Skin epidermis (tissue), 12 donors: ENCODE measurements around the gene ANKRD49.

Experiments used
- H3K27ac ChIP-seq, 21 experiments: fragments of 200-600 bp; sonication (generic) in 11 of 21; one replicate each; pipeline ENCODE4 v1.5.0; 2020; ENCODE audit warnings: mild to moderate bottlenecking in 3 of 21, inconsistent platforms in 2 of 21, moderate library complexity in 2 of 21
- H3K4me3 ChIP-seq, 7 experiments: fragments of 200-600 bp; sonication (generic) in 2 of 7; one replicate each; pipeline ENCODE4 v1.5.0; 2020; ENCODE audit warnings: inconsistent platforms in 2 of 7, mild to moderate bottlenecking in 2 of 7, moderate library complexity in 1 of 7

Gene ANKRD49

GRCh38 chr11:94537031-94537600 lies 43.3 kb downstream of the ANKRD49 start:
- H3K4me3 ChIP-seq: no peak overlapping the region
- no peak overlapping the region for H3K27ac ChIP-seq

- no peak overlapping the region for H3K4me3 ChIP-seq
- no peak overlapping the region for H3K27ac ChIP-seq
These were observed 45.6 kb downstream of the ANKRD49 start for GRCh38 chr11:94539420-94539819.

- peak within 1 kb of the TSS; percentile 84 to 98 (median 94) for H3K27ac ChIP-seq
- H3K4me3 ChIP-seq: peak within 1 kb of the TSS; percentile 55 to 80 (median 71)
These were observed 50.2 kb downstream of the ANKRD49 start, which contains the start of gene FUT4 for GRCh38 chr11:94543695-94544645. Gene FUT4 (plus strand): TSS chr11:94543921. CDS start chr11:94544134, 213 bp downstream.

- peak overlapping the region; percentile 55 to 80 (median 71) for H3K4me3 ChIP-seq
These were observed 51.0 kb downstream of the ANKRD49 start for GRCh38 chr11:94544646-94545263.

GRCh38 chr11:94545264-94546161 lies 51.7 kb downstream of the ANKRD49 start:
- peak overlapping the region in 18 of 21 experiments; percentile 84 to 98 (median 94) for H3K27ac ChIP-seq
- H3K4me3 ChIP-seq: peak overlapping the region; percentile 55 to 80 (median 71)

More at GRCh38 chr11:94544646-94545263, 51.0 kb downstream of the ANKRD49 start:
- H3K27ac ChIP-seq: peak overlapping the region; percentile 84 to 98 (median 94)

GRCh38 chr11:94546162-94546470 lies 52.3 kb downstream of the ANKRD49 start:
- H3K27ac ChIP-seq: peak overlapping the region in 1 of 21 experiments; percentile 96
- peak overlapping the region in 5 of 7 experiments; percentile 55 to 72 (median 71) for H3K4me3 ChIP-seq

GRCh38 chr11:94546886-94547285 lies 53.1 kb downstream of the ANKRD49 start:
- peak overlapping the region in 1 of 7 experiments; percentile 4 for H3K4me3 ChIP-seq

GRCh38 chr11:94549146-94549545 lies 55.4 kb downstream of the ANKRD49 start:
- Histone ChIP-seq H3K27ac (no peak overlapping the region), H3K4me3 (no peak overlapping the region)

More at GRCh38 chr11:94546886-94547285, 53.1 kb downstream of the ANKRD49 start:
- no peak overlapping the region for H3K27ac ChIP-seq
